Liver (tissue), 9 donors: ENCODE data around the gene ZSCAN10. TPM values are rescaled to one million over a fixed set of nuclear protein-coding genes. Genes with fewer than 3 reads are reported as not detected.
"Not testable (repeated sequence)": the region's sequence is repeated elsewhere in the genome, so short reads cannot be mapped to it uniquely, and the experiment has no call there.

Source experiments
- DNase-seq: peaks from one replicate; pipeline ENCODE4 v3.0.0-alpha.2; 2017; ENCODE audit warnings: low spot score
- H3K27ac ChIP-seq, 2 donors: one replicate each; pipeline ENCODE4 v1.7.0; 2013; ENCODE audit warnings: inconsistent platforms in 2 of 2, low read length in 2 of 2, control low read depth in 1 of 2, low read depth in 1 of 2, mild to moderate bottlenecking in 1 of 2
- H3K27me3 ChIP-seq, 4 donors: one replicate each; pipeline versions ENCODE4 v1.6.1 to v1.7.0; 2013; ENCODE audit warnings: low read length in 3 of 4, inconsistent platforms in 1 of 4, mild to moderate bottlenecking in 1 of 4, moderate library complexity in 1 of 4; ENCODE audit not compliant: control insufficient read depth in 4 of 4, insufficient read depth in 4 of 4
- H3K36me3 ChIP-seq, 4 donors: one replicate each; pipeline versions ENCODE4 v1.6.1 to v1.7.0; 2013; ENCODE audit warnings: low read length in 3 of 4, mild to moderate bottlenecking in 3 of 4, low read depth in 1 of 4, moderate library complexity in 1 of 4; ENCODE audit not compliant: control insufficient read depth in 4 of 4, insufficient read depth in 3 of 4
- H3K4me1 ChIP-seq, 4 donors: one replicate each; pipeline versions ENCODE4 v1.6.1 to v1.7.0; 2013; ENCODE audit warnings: low read length in 3 of 4, mild to moderate bottlenecking in 3 of 4, moderate library complexity in 1 of 4; ENCODE audit not compliant: control insufficient read depth in 4 of 4, insufficient read depth in 4 of 4
- H3K4me3 ChIP-seq, 3 donors: one replicate each; pipeline versions ENCODE4 v1.6.1 to v1.7.0; 2013; ENCODE audit warnings: low read length in 3 of 3, control low read depth in 1 of 3, low read depth in 1 of 3, mild to moderate bottlenecking in 1 of 3
- H3K9ac ChIP-seq, 2 donors: one replicate each; pipeline ENCODE4 v1.7.0; 2013; ENCODE audit warnings: low read length in 2 of 2, mild to moderate bottlenecking in 2 of 2, moderate library complexity in 2 of 2, control low read depth in 1 of 2, low read depth in 1 of 2
- H3K9me3 ChIP-seq, 4 donors: one replicate each; pipeline versions ENCODE4 v1.6.1 to v1.7.0; 2013; ENCODE audit warnings: low read length in 3 of 4; ENCODE audit not compliant: control insufficient read depth in 4 of 4
- FOXA2 ChIP-seq: IDR thresholded peaks from 2 replicates; pipeline ENCODE4 v1.6.1; 2016; ENCODE audit warnings: antibody characterized with exemption
- GABPA ChIP-seq, 2 donors: IDR thresholded peaks in 1 of 2; conservative IDR thresholded peaks in 1 of 2; 2 replicates each; pipeline ENCODE4 v1.6.1; 2016; ENCODE audit warnings: antibody characterized with exemption in 2 of 2, mild to moderate bottlenecking in 1 of 2, moderate library complexity in 1 of 2
- HNF4A ChIP-seq, 2 donors: conservative IDR thresholded peaks; 2 replicates each; pipeline ENCODE4 v1.6.1; 2016; ENCODE audit warnings: antibody characterized with exemption in 2 of 2, mild to moderate bottlenecking in 2 of 2
- HNF4G ChIP-seq: IDR thresholded peaks from 2 replicates; pipeline ENCODE4 v1.6.1; 2016; ENCODE audit warnings: antibody characterized with exemption
- JUND ChIP-seq, 2 donors: IDR thresholded peaks; 2 replicates each; pipeline ENCODE4 v1.6.1; 2016; ENCODE audit warnings: antibody characterized with exemption in 2 of 2
- MAX ChIP-seq: IDR thresholded peaks from 2 replicates; pipeline ENCODE4 v1.6.1; 2016; ENCODE audit warnings: antibody characterized with exemption
- RAD21 ChIP-seq, 2 donors: IDR thresholded peaks; 2 replicates each; pipeline ENCODE4 v1.6.1; 2016; ENCODE audit warnings: antibody characterized with exemption in 2 of 2, mild to moderate bottlenecking in 2 of 2
- REST ChIP-seq: IDR thresholded peaks from 2 replicates; pipeline ENCODE4 v1.6.1; 2016; ENCODE audit warnings: antibody characterized with exemption, mild to moderate bottlenecking
- WGBS: extraction: QIAGEN DNeasy Blood & Tissue Kit; methylation state at CpG from one replicate; pipeline ENCODE4 v1.1.7; 2013; 5-methylcytosine and 5-hydroxymethylcytosine counted together
- polyA plus RNA-seq, 2 donors: library from polyadenylated mRNA; stranded (reverse) in 1 of 2; unstranded in 1 of 2; fragments of 200-250 nt in 1 of 2; fragments of >200 nt in 1 of 2; fragmentation: Nextera tagmentation in 1 of 2; extraction: Ambion mirVana in 1 of 2; gene quantifications; one replicate each; pipeline versions ENCODE4 v1.2.1 to v1.2.3, GENCODE V29; 2013 to 2015
- total RNA-seq, 2 donors: library from RNA; depleted of rRNA; stranded (reverse); fragments of >200 nt; gene quantifications; one replicate each; pipeline ENCODE4 v1.2.3, GENCODE V29; 2014
- TF ChIP-seq, protein P1 (sequence below): IDR thresholded peaks from 2 replicates; pipeline ENCODE4 v1.6.1; 2016; ENCODE audit warnings: antibody characterized with exemption
- TF ChIP-seq, protein P2 (sequence below): IDR thresholded peaks from 2 replicates; pipeline ENCODE4 v1.6.1; 2016; ENCODE audit warnings: antibody characterized with exemption
- TF ChIP-seq, protein P3 (sequence below): fragments of 150-350 bp; IDR thresholded peaks from 2 replicates; pipeline ENCODE4 v1.5.1; 2017; ENCODE audit warnings: improper control_type of control experiment, low read depth, low read length; ENCODE audit not compliant: missing input control
- donor health status: healthy.
- donor health status: healthy.
- donor health status: healthy.
- donor health status: healthy.
- donor health status: healthy.

Gene ZSCAN10
- total and polyA plus RNA-seq, 4 donors: not detected

GRCh38 chr16:3084491-3084890, 14.6 kb downstream of the ZSCAN10 start (continued):
- TF ChIP-seq, protein P1, sequence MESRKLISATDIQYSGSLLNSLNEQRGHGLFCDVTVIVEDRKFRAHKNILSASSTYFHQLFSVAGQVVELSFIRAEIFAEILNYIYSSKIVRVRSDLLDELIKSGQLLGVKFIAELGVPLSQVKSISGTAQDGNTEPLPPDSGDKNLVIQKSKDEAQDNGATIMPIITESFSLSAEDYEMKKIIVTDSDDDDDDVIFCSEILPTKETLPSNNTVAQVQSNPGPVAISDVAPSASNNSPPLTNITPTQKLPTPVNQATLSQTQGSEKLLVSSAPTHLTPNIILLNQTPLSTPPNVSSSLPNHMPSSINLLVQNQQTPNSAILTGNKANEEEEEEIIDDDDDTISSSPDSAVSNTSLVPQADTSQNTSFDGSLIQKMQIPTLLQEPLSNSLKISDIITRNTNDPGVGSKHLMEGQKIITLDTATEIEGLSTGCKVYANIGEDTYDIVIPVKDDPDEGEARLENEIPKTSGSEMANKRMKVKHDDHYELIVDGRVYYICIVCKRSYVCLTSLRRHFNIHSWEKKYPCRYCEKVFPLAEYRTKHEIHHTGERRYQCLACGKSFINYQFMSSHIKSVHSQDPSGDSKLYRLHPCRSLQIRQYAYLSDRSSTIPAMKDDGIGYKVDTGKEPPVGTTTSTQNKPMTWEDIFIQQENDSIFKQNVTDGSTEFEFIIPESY: no peak

DNA sequence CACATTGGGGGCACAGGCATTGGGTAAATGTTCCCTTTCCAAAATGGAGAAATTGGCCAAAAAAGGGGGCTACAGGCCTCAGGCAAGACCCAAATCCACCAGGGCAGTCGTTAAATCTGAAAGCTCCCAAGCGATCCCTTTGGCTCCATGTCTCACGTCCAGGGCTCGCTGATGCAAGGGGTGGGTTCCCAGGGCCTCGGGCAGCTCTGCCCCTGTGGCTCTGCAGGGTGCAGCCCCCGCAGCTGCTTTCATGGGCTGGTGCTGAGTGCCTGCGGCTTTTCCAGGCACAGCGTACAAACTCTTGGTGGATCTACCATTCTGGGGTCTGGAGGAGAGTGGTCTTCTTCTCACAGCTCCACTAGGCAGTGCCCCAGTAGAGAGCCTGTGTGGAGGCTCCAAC, 15.7 kb downstream of the ZSCAN10 start:
- H3K4me1 ChIP-seq, DNase-seq, H3K27me3 ChIP-seq, H3K9me3 ChIP-seq, H3K9ac ChIP-seq, H3K27ac ChIP-seq, H3K4me3 ChIP-seq, H3K36me3 ChIP-seq: not testable (repeated sequence)
- 97% methylated on average over 8 of the region's 8 CpGs for whole genome bisulfite sequencing

- not testable (repeated sequence) for H3K27me3 ChIP-seq, DNase-seq, H3K4me3 ChIP-seq, H3K27ac ChIP-seq, H3K9ac ChIP-seq, H3K36me3 ChIP-seq, H3K4me1 ChIP-seq, H3K9me3 ChIP-seq
- 90% methylated on average over 13 of the region's 13 CpGs for WGBS
These were observed 17.1 kb downstream of the ZSCAN10 start for GRCh38 chr16:3081957-3082356.

GRCh38 chr16:3080024-3080423, 19.1 kb downstream of the ZSCAN10 start:
- no peak overlapping the region for H3K4me3 ChIP-seq
- TF ChIP-seq HNF4A (conservative IDR thresholded peaks at IDR 0.05) (no peak), FOXA2 (no peak), GABPA (IDR thresholded peaks at IDR 0.05 in 1 of 2, conservative IDR thresholded peaks at IDR 0.05 in 1 of 2) (no peak), RAD21 (IDR thresholded peaks at IDR 0.05) (no peak), REST (no peak), MAX (no peak), JUND (IDR thresholded peaks at IDR 0.05) (no peak), HNF4G (no peak)
- TF ChIP-seq, protein P2, sequence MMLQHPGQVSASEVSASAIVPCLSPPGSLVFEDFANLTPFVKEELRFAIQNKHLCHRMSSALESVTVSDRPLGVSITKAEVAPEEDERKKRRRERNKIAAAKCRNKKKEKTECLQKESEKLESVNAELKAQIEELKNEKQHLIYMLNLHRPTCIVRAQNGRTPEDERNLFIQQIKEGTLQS: no peak
- TF ChIP-seq, protein P3, sequence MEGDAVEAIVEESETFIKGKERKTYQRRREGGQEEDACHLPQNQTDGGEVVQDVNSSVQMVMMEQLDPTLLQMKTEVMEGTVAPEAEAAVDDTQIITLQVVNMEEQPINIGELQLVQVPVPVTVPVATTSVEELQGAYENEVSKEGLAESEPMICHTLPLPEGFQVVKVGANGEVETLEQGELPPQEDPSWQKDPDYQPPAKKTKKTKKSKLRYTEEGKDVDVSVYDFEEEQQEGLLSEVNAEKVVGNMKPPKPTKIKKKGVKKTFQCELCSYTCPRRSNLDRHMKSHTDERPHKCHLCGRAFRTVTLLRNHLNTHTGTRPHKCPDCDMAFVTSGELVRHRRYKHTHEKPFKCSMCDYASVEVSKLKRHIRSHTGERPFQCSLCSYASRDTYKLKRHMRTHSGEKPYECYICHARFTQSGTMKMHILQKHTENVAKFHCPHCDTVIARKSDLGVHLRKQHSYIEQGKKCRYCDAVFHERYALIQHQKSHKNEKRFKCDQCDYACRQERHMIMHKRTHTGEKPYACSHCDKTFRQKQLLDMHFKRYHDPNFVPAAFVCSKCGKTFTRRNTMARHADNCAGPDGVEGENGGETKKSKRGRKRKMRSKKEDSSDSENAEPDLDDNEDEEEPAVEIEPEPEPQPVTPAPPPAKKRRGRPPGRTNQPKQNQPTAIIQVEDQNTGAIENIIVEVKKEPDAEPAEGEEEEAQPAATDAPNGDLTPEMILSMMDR: no peak
- no peak for DNase-seq
- WGBS: 88% methylated on average over 17 of the region's 17 CpGs
- no peak overlapping the region for H3K27ac ChIP-seq
- no peaks in the 10 kb centered on the region for H3K9me3 ChIP-seq
- no peaks in the 10 kb centered on the region for H3K27me3 ChIP-seq
- peaks cover 0 to 3% (median under 1%) of the 10 kb centered on the region in 4 donors for H3K4me1 ChIP-seq
- no peak overlapping the region for H3K9ac ChIP-seq
- no peaks in the 10 kb centered on the region for H3K36me3 ChIP-seq
